Suprapubic skin (tissue), 4 donors: Measurements from ENCODE around the gene PHLDA3. TPM values are rescaled to one million over a fixed set of nuclear protein-coding genes. Genes with fewer than 3 reads are reported as not detected.

Source experiments
- DNase-seq, 2 donors: peaks; one replicate each; pipeline ENCODE4 v3.0.0-alpha.2; 2019; ENCODE audit warnings: low spot score in 2 of 2
- H3K27ac ChIP-seq: fragments of 200-600 bp; sonication (generic); one replicate; pipeline ENCODE4 v1.5.1; 2019
- H3K27me3 ChIP-seq: fragments of 200-600 bp; sonication (generic); one replicate; pipeline ENCODE4 v1.5.1; 2019
- H3K36me3 ChIP-seq: fragments of 200-600 bp; sonication (generic); one replicate; pipeline ENCODE4 v1.5.1; 2019
- H3K4me1 ChIP-seq: fragments of 200-600 bp; sonication (generic); one replicate; pipeline ENCODE4 v1.5.1; 2019
- H3K4me3 ChIP-seq: fragments of 200-600 bp; sonication (generic); one replicate; pipeline ENCODE4 v1.5.1; 2019; ENCODE audit warnings: mild to moderate bottlenecking
- H3K9me3 ChIP-seq: fragments of 200-600 bp; sonication (generic); one replicate; pipeline ENCODE4 v1.5.1; 2019
- CTCF ChIP-seq, 2 donors: fragments of 200-600 bp in 1 of 2; fragments of 450-650 bp in 1 of 2; sonication (generic) in 1 of 2; IDR thresholded peaks; one replicate each; pipeline ENCODE4 v1.5.1; 2016 to 2019; ENCODE audit warnings: antibody characterized with exemption in 2 of 2, mild to moderate bottlenecking in 1 of 2, moderate library complexity in 1 of 2
- EP300 ChIP-seq: sonication (generic); formaldehyde crosslinking; IDR thresholded peaks from one replicate; pipeline ENCODE4 v1.6.1; 2017; ENCODE audit warnings: antibody characterized with exemption
- POLR2A ChIP-seq, 2 donors: fragments of 450-650 bp; IDR thresholded peaks; one replicate each; pipeline ENCODE4 v1.6.1; 2017; ENCODE audit warnings: antibody characterized with exemption in 2 of 2, mild to moderate bottlenecking in 2 of 2, moderate library complexity in 2 of 2
- POLR2AphosphoS5 ChIP-seq, 3 donors: sonication (generic); formaldehyde crosslinking; IDR thresholded peaks; one replicate each; pipeline ENCODE4 v1.6.1; 2017; ENCODE audit warnings: antibody characterized with exemption in 3 of 3
- WGBS: methylation state at CpG from one replicate; pipeline ENCODE4 v1.1.5; 2018; 5-methylcytosine and 5-hydroxymethylcytosine counted together
- total RNA-seq, 4 donors: library from RNA; depleted of rRNA; stranded (reverse); fragments of >200 nt; gene quantifications; one replicate each; pipeline ENCODE4 v1.1.0, GENCODE V29; 2016

PHLDA3 gene
- total RNA-seq, 4 donors from 2014 or later, result 31.5 to 61.1 (median 44.5) TPM

- no peaks in the 10 kb centered on the region for H3K9me3 ChIP-seq
- no peaks in the 10 kb centered on the region for H3K36me3 ChIP-seq
- 86% methylated on average over 9 of the region's 9 CpGs for WGBS
- no peak for DNase-seq
- no peak for TF ChIP-seq EP300
- no peak for TF ChIP-seq POLR2A (IDR thresholded peaks at IDR 0.05)
- no peak for TF ChIP-seq POLR2AphosphoS5 (IDR thresholded peaks at IDR 0.05)
- no peak for TF ChIP-seq CTCF (IDR thresholded peaks at IDR 0.05)
- H3K4me1 ChIP-seq, result peaks cover 26% of the 10 kb centered on the region
- no peak overlapping the region for H3K27ac ChIP-seq
- H3K27me3 ChIP-seq, result no peaks in the 10 kb centered on the region
- no peak overlapping the region for H3K4me3 ChIP-seq
Observed at GRCh38 chr1:201515062-201515750, 46.2 kb upstream of the PHLDA3 start.

GRCh38 chr1:201514466-201514865 is 45.5 kb upstream of the PHLDA3 start:
- Histone ChIP-seq H3K9me3 (no peaks in the 10 kb centered on the region), H3K4me1 (peaks cover 26% of the 10 kb centered on the region), H3K27ac (no peak overlapping the region), H3K4me3 (no peak overlapping the region), H3K36me3 (no peaks in the 10 kb centered on the region), H3K27me3 (no peaks in the 10 kb centered on the region)
- DNase-seq, result no peak
- 97% methylated on average over 2 of the region's 2 CpGs for WGBS
- TF ChIP-seq POLR2AphosphoS5 (IDR thresholded peaks at IDR 0.05), result no peak
- TF ChIP-seq EP300, result no peak
- no peak for TF ChIP-seq POLR2A (IDR thresholded peaks at IDR 0.05)
- TF ChIP-seq CTCF (IDR thresholded peaks at IDR 0.05), result no peak

- Histone ChIP-seq H3K36me3 (no peaks in the 10 kb centered on the region), H3K27me3 (no peaks in the 10 kb centered on the region), H3K4me1 (peaks cover 28% of the 10 kb centered on the region), H3K27ac (no peak overlapping the region), H3K4me3 (no peak overlapping the region), H3K9me3 (no peaks in the 10 kb centered on the region)
- TF ChIP-seq CTCF (IDR thresholded peaks at IDR 0.05) (no peak), POLR2A (IDR thresholded peaks at IDR 0.05) (no peak), EP300 (no peak), POLR2AphosphoS5 (IDR thresholded peaks at IDR 0.05) (no peak)
- DNase-seq, result no peak
- WGBS, result 92% methylated on average over 6 of the region's 6 CpGs
Observed at GRCh38 chr1:201513498-201514243, 44.7 kb upstream of the PHLDA3 start.

GRCh38 chr1:201511941-201512539 is 43.1 kb upstream of the PHLDA3 start:
- no peak for TF ChIP-seq POLR2A (IDR thresholded peaks at IDR 0.05)
- TF ChIP-seq EP300, result no peak
- no peak for TF ChIP-seq POLR2AphosphoS5 (IDR thresholded peaks at IDR 0.05)
- Histone ChIP-seq H3K36me3 (no peaks in the 10 kb centered on the region), H3K27me3 (no peaks in the 10 kb centered on the region), H3K4me3 (no peak overlapping the region), H3K4me1 (peaks cover 25% of the 10 kb centered on the region), H3K9me3 (no peaks in the 10 kb centered on the region), H3K27ac (peak overlapping the region; percentile 58)
- DNase-seq, result no peak
- 12% methylated on average over 5 of the region's 6 CpGs for WGBS

GRCh38 chr1:201511396-201511940 is 42.5 kb upstream of the PHLDA3 start:
- H3K27me3 ChIP-seq, result no peaks in the 10 kb centered on the region
- H3K27ac ChIP-seq, result no peak overlapping the region
- no peak overlapping the region for H3K4me3 ChIP-seq
- DNase-seq, result no peak
- no peaks in the 10 kb centered on the region for H3K9me3 ChIP-seq
- H3K4me1 ChIP-seq, result peaks cover 27% of the 10 kb centered on the region
- no peaks in the 10 kb centered on the region for H3K36me3 ChIP-seq
- 78% methylated on average over 6 of the region's 6 CpGs for WGBS
- no peak for TF ChIP-seq POLR2A (IDR thresholded peaks at IDR 0.05)
- no peak for TF ChIP-seq POLR2AphosphoS5 (IDR thresholded peaks at IDR 0.05)
- no peak for TF ChIP-seq EP300
- TF ChIP-seq CTCF (IDR thresholded peaks at IDR 0.05), result no peak
